GM04504 (cell line): Measurements from ENCODE around the gene ITGA2B.
"Not testable (repeated sequence)": the region's sequence is repeated elsewhere in the genome, so short reads cannot be mapped to it uniquely, and the experiment has no call there.

ENCODE experiments used
- DNase-seq: peaks from one replicate; pipeline ENCODE4 v3.0.0-alpha.2; 2012; ENCODE audit warnings: low read depth

Gene ITGA2B

DNA sequence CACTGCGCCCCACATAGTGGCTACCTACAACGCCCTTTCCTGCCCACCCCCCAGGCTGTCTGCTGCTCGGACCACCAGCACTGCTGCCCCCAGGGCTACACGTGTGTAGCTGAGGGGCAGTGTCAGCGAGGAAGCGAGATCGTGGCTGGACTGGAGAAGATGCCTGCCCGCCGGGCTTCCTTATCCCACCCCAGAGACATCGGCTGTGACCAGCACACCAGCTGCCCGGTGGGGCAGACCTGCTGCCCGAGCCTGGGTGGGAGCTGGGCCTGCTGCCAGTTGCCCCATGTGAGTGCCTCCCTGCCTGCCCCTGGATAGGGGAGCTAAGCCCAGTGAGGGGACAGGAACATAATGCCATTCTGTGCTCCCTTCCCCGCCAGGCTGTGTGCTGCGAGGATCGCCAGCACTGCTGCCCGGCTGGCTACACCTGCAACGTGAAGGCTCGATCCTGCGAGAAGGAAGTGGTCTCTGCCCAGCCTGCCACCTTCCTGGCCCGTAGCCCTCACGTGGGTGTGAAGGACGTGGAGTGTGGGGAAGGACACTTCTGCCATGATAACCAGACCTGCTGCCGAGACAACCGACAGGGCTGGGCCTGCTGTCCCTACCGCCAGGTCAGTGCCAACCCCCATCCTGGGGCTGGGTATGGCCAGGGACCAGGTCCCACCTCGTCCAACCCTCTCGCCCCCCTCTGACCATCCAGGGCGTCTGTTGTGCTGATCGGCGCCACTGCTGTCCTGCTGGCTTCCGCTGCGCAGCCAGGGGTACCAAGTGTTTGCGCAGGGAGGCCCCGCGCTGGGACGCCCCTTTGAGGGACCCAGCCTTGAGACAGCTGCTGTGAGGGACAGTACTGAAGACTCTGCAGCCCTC lies 37.3 kb downstream of the ITGA2B start:
- DNase-seq, result no peak

- no peak for DNase-seq
Measured at GRCh38 chr17:44351464-44351863, 38.0 kb downstream of the ITGA2B start.

- DNase-seq, result no peak
Measured at GRCh38 chr17:44350733-44351226, 38.7 kb downstream of the ITGA2B start.

- DNase-seq, result no peak
Measured at GRCh38 chr17:44349553-44350070, 39.8 kb downstream of the ITGA2B start.

- DNase-seq, result no peak
Measured at GRCh38 chr17:44348988-44349364, 40.5 kb downstream of the ITGA2B start.

DNA sequence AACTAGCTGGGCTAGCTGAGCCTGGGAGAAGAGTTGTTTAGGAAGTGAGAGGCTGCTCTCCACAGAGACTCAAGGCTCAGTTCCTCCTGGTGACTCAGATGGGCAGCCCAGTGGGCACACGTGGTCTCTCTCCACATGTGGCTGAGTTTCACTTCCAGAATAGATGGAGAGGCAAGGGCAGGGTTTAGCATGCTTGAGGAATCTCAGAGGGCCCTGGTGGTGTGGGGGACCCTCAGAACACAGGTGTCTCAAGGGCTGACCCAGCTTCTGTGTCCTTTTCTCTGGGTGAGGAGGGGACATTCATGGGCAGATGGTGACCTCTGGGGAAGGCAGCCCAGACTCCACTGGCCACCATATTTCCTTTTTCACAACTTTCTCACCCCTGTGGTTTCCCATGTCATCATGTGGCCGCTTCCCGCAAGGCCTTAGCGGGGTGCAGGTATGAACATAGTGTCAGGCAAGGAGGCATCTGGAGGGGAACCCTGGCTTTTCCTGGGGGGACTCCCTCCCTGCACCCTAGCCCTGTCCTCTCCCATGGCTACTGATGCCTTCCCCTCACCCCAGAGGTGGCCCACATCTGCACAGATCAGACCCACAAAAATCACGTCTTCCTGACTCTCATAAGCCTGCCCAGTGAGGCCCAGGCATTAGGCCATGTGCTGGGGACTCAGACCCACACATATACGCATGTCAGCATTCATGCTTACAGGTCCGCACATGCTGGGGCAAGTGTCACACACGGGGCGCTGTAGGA lies 41.0 kb downstream of the ITGA2B start:
- no peak for DNase-seq

- DNase-seq, result not testable (repeated sequence)
Measured at GRCh38 chr17:44347206-44348055, 42.0 kb downstream of the ITGA2B start.

- no peak for DNase-seq
Measured at GRCh38 chr17:44346064-44346844, 43.2 kb downstream of the ITGA2B start.

- no peak for DNase-seq
Measured at GRCh38 chr17:44345454-44346026, 43.9 kb downstream of the ITGA2B start.

DNA sequence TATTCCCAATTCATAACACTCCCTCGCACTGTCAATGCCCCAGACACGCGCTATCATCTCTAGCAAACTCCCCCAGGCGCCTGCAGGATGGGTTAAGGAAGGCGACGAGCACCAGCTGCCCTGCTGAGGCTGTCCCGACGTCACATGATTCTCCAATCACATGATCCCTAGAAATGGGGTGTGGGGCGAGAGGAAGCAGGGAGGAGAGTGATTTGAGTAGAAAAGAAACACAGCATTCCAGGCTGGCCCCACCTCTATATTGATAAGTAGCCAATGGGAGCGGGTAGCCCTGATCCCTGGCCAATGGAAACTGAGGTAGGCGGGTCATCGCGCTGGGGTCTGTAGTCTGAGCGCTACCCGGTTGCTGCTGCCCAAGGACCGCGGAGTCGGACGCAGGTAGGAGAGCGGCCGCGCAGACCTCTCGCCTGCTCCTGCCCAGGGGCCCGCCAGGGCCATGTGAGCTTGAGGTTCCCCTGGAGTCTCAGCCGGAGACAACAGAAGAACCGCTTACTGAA lies 44.5 kb downstream of the ITGA2B start, which contains the start of gene GRN:
TSS of gene GRN (plus strand) at position 364 of the 515 bp plus-strand sequence. CDS start 3,863 bp downstream, outside the sequence.
- DNase-seq, result peak; percentile 98

GRCh38 chr17:44343510-44344209 lies 45.8 kb downstream of the ITGA2B start:
- no peak for DNase-seq

DNA sequence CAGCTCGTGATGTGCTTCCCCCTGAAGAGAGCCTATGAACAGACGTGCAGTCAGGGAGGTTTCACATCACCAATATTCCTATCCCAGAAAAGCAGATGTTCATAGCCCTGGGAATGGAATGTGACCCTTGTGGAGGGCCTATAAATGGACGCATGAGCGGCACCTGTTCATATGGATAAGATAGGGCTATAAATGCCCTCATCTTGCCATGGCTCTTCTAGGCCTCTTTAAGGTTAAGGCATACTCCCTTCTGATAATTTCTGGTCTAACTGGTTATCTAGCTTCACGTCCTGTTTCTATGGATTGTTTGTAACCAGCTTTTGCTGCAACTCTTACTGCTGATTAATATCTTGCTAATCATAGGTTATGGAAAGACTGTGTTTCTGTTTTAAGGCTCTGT lies 48.9 kb downstream of the ITGA2B start:
- not testable (repeated sequence) for DNase-seq

DNA sequence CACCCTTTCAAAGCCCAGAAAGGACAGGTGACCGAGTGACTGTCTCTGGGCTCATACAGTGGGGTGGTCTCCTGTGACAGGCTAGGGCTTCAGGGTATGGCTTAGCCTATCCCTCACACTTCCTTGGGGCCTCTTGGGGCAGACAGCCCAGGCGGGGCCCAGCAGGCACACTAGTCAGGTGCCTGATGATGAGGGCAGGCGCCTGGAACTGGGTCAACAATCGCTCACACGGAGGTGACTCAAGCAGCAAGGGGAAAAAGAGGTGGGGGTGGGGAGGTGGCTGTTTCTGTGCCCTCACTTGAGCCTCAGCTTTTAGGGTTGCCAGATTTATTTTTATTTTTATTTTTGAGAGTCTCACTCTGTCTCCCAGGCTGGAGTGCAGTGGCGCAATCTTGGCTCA lies 50.7 kb downstream of the ITGA2B start:
- DNase-seq, result no peak

GRCh38 chr17:44335968-44336367 lies 53.5 kb downstream of the ITGA2B start:
- DNase-seq, result no peak

DNA sequence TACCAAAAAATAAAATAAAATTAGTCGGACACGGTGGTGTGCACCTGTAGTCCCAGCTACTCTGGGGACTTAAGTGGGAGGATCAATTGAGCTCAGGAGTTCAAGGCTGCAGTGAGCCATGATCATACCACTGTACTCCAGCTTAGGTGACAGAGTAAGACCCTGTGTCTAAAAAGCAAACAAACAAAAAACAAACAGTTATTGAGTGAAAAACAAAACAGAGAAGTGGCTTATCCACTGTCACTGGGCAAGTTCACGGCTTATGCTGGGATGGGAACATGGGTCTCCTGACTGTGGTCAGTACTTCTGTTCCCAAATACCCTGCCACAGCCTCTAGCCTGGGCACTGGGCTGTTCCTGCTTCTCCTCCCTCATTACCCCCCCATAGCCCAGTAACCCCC lies 53.9 kb downstream of the ITGA2B start:
- no peak for DNase-seq

DNA sequence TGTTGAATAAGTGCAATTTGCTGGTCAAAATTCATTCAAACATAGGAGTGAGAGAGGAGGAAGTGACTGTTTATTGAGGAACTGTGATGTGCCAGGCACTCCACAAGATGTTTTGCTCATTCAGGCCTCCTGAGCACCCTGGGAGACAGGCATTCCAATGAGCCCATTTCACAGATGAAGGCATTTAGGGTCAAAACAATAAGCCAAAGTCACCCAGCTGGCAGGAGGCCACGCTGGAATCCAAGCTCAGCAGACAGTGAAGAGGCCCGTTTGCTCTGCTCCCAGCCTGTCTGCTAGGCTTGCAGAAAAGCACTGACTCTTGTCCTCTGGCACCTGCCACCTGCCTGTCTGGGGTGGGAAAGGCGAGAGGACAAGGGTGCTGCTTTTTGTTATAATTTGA lies 54.7 kb downstream of the ITGA2B start:
- DNase-seq, result no peak

DNA sequence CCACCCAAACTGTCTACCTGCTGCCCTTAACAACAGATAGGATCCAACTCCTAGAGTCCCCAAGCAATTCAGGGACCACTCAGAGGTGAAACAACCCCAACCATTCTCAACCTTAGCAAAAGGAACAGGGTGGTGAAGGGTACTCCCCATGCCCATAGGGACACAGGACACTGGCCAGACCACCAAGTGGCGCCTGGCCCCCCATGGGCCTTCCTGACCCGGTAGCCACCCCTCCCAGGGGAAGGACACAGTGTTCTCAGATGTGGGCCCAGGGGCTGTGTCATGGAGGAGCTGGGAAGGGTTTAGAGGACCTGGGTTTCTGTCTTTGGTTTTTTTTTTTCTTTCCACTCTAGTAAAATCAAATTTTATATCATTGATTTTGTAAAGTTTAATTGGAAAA lies 55.1 kb downstream of the ITGA2B start:
- no peak for DNase-seq

GRCh38 chr17:44333371-44333770 lies 56.1 kb downstream of the ITGA2B start:
- no peak for DNase-seq

DNA sequence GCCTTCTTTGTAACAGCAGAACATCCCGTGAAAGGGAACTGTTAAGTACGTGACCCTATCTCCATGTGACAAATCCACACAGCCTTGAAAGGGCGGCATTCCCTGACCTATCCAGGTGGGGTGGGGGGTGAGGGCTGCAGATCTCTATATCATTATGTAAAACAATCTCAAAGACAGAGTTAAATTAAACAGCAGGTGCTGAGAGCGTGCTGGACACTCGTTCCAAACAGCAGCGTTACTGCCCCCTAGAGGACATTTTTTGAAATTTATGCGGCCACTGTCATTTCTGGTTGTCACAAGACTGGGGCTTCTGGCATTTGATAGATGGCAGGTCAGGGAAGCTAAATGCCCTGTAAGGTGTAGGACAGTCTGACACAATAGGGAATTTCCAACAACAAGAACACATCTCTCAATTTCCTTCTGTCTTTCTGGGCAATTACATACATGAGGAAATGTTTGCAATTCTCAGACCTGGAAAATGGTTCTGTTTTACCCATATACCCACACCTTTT lies 58.1 kb downstream of the ITGA2B start:
- no peak for DNase-seq

- DNase-seq, result not testable (repeated sequence)
Measured at GRCh38 chr17:44330263-44330662, 59.2 kb downstream of the ITGA2B start.
